OCI-LY3 (cell line): ENCODE data around the gene CLSTN2.

Experiments
- EZH2phosphoT487 ChIP-seq: fragments of 200-600 bp; shearing (Covaris generic); IDR thresholded peaks from 2 replicates; pipeline ENCODE4 v1.6.1; 2018; ENCODE audit warnings: antibody characterized with exemption, mixed run types, low read depth
- TF ChIP-seq, protein P1 (sequence below): fragments of 200-600, 300-600 bp; sonication (generic); IDR thresholded peaks from 2 replicates; pipeline ENCODE4 v1.5.1; 2014; ENCODE audit warnings: antibody characterized with exemption, low read length, low read depth

DNA sequence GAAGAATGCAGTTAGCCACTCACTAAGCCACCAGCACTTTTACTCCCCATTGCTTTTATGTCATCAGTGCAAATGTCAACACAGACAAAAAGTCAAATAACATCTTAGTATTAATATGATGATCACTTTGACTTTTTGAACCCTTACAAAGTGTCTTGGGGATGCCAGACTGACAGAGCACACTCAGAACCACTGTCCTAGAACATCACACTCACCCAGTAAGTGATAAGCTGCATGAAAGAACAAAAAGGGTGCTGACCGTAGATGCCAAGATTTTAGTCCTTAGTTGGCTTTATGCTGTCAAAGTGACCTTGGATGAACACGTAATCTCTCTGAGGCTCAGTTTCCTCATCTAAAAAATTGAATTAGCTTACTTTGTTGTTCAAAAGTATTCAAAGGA, 463.4 kb downstream of the CLSTN2 start:
- TF ChIP-seq, protein P1, sequence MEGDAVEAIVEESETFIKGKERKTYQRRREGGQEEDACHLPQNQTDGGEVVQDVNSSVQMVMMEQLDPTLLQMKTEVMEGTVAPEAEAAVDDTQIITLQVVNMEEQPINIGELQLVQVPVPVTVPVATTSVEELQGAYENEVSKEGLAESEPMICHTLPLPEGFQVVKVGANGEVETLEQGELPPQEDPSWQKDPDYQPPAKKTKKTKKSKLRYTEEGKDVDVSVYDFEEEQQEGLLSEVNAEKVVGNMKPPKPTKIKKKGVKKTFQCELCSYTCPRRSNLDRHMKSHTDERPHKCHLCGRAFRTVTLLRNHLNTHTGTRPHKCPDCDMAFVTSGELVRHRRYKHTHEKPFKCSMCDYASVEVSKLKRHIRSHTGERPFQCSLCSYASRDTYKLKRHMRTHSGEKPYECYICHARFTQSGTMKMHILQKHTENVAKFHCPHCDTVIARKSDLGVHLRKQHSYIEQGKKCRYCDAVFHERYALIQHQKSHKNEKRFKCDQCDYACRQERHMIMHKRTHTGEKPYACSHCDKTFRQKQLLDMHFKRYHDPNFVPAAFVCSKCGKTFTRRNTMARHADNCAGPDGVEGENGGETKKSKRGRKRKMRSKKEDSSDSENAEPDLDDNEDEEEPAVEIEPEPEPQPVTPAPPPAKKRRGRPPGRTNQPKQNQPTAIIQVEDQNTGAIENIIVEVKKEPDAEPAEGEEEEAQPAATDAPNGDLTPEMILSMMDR = no peak
- TF ChIP-seq EZH2phosphoT487 = no peak
